T-helper 2 cell treated with Interferon-gamma antibody and Interleukin-4, amounts not matched to agents 100 ng/mL and 5 ng/mL, for 36 hours (primary cell): ENCODE measurements around the gene DCLK3. TPM values are rescaled to one million over a fixed set of nuclear protein-coding genes. Genes with fewer than 3 reads are reported as not detected.

Source experiments
- intact Hi-C: fragments of 100-400 bp; cut with micrococcal nuclease; formaldehyde crosslinking; loops from one replicate; pipeline ENCODE4 v1.15.1; 2023
- total RNA-seq: library from RNA; stranded (reverse); gene quantifications from 2 replicates; pipeline ENCODE4 v1.2.3, GENCODE V29; 2022

DCLK3 gene
- total RNA-seq, 1 donor from 2014 or later: not detected

- intact Hi-C loops: loop anchor here (10.0 kb wide), 2 partner anchors 745 to 805 kb away; no protein-coding TSS in a partner anchor
Measured at GRCh38 chr3:36709826-36710365, 54.5 kb downstream of the DCLK3 start.

GRCh38 chr3:36709281-36709680 lies 55.1 kb downstream of the DCLK3 start:
- intact Hi-C loops: loop anchor here (10.0 kb wide), 2 partner anchors 744 to 804 kb away; no protein-coding TSS in a partner anchor

- intact Hi-C loops: loop anchor here (10.0 kb wide), 2 partner anchors 743 to 803 kb away; no protein-coding TSS in a partner anchor
Measured at GRCh38 chr3:36707623-36708409, 56.5 kb downstream of the DCLK3 start.

GRCh38 chr3:36705015-36705414 lies 59.3 kb downstream of the DCLK3 start:
- intact Hi-C loops: loop anchor here (10.0 kb wide), 2 partner anchors 740 to 800 kb away; no protein-coding TSS in a partner anchor

GRCh38 chr3:36704280-36704679 lies 60.1 kb downstream of the DCLK3 start:
- intact Hi-C loops: loop anchor here (10.0 kb wide), 2 partner anchors 739 to 799 kb away; no protein-coding TSS in a partner anchor

GRCh38 chr3:36701249-36701572 lies 63.1 kb downstream of the DCLK3 start:
- intact Hi-C loops: loop anchor here (10.0 kb wide), 2 partner anchors 736 to 796 kb away; no protein-coding TSS in a partner anchor

GRCh38 chr3:36700537-36701248 lies 63.7 kb downstream of the DCLK3 start:
- intact Hi-C loops: loop anchor here (10.0 kb wide), 2 partner anchors 736 to 796 kb away; no protein-coding TSS in a partner anchor

- intact Hi-C loops: no loop called here
Measured at GRCh38 chr3:36698314-36698713, 66.0 kb downstream of the DCLK3 start.

GRCh38 chr3:36697229-36698001 lies 66.9 kb downstream of the DCLK3 start:
- intact Hi-C loops: no loop called here

GRCh38 chr3:36696799-36697198 lies 67.6 kb downstream of the DCLK3 start:
- intact Hi-C loops: no loop called here

GRCh38 chr3:36695769-36696137 lies 68.6 kb downstream of the DCLK3 start:
- intact Hi-C loops: no loop called here

- intact Hi-C loops: no loop called here
Measured at GRCh38 chr3:36695113-36695768, 69.1 kb downstream of the DCLK3 start.

GRCh38 chr3:36693670-36694069 lies 70.7 kb downstream of the DCLK3 start:
- intact Hi-C loops: no loop called here

GRCh38 chr3:36689560-36689959 lies 74.8 kb downstream of the DCLK3 start:
- intact Hi-C loops: no loop called here

- intact Hi-C loops: no loop called here
Measured at GRCh38 chr3:36688815-36689214, 75.5 kb downstream of the DCLK3 start.

GRCh38 chr3:36686516-36686915 lies 77.8 kb downstream of the DCLK3 start:
- intact Hi-C loops: no loop called here

GRCh38 chr3:36681867-36682266 lies 82.5 kb downstream of the DCLK3 start:
- intact Hi-C loops: no loop called here

GRCh38 chr3:36680952-36681351 lies 83.4 kb downstream of the DCLK3 start:
- intact Hi-C loops: no loop called here

GRCh38 chr3:36679384-36680200 lies 84.8 kb downstream of the DCLK3 start:
- intact Hi-C loops: no loop called here
